ENCODE results near the gene UROC1.

UROC1 gene

DNA sequence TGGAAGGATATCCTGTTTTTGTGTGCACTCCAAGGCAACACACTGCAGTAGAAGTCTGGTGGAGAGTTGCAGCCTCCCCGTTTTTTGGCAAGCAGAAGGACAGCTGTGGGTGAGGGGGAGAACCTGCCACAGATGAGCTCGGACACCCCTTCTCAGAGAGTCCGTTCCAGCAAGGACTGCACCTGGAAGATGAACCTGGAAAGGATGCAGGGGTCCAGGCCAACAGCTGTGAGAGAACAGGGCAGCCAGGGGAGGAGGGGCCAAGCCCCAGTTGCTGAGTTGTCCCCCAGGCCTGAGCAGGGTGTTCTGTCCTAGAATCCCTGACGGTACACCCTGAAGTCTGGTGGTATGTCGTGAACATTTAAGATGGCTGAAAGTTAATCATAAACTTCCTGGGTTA, 72.1 kb downstream of the UROC1 start:
- Histone ChIP-seq H3K9me3 (ENCODE audit: low read depth, low read length) (no peaks in the 10 kb centered on the region), H3K27ac (no peak overlapping the region), H3K4me3 (no peak overlapping the region), H3K36me3 (ENCODE audit: insufficient read depth, low read length) (peaks cover 38% of the 10 kb centered on the region), H3K9ac (ENCODE audit: insufficient read length) (no peak overlapping the region)
- no peak for DNase-seq (ENCODE audit: low read depth, low spot score)
- no peak for TF ChIP-seq EZH2 (IDR thresholded peaks at IDR 0.05)
- no peak for TF ChIP-seq POLR2AphosphoS5 (IDR thresholded peaks at IDR 0.05; ENCODE audit: borderline replicate concordance, low read depth, low read length)
- TF ChIP-seq FOXP2 (optimal IDR thresholded peaks at IDR 0.05; ENCODE audit: control extremely low read depth, extremely low read length, insufficient read depth) = no peak

DNA sequence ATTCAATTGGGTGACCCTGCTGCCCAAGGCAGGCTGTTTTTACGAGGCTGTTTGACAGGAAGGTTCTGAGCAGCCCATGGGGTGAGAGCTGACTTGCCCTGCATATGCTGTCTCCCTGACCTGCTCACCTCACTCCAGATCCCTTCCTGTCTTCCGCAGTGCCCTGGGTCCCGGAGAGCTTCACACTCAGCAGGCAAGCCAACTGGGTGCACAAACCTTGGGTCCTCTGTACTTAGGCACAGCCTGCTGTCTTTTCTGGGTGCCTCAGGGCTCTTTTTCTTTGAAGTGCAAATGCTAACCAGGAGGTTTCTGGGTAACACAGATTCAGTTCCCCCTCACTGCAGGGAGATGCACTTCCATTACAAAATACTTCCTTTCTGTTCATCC, 74.7 kb downstream of the UROC1 start:
- no peaks in the 10 kb centered on the region for H3K9me3 ChIP-seq (ENCODE audit: low read depth, low read length)

GRCh38 chr3:126442094-126442855, 75.3 kb downstream of the UROC1 start:
- peaks cover 45% of the 10 kb centered on the region for H3K36me3 ChIP-seq (ENCODE audit: insufficient read depth, low read length)
- TF ChIP-seq FOXP2 (optimal IDR thresholded peaks at IDR 0.05; ENCODE audit: control extremely low read depth, extremely low read length, insufficient read depth) (no peak), POLR2AphosphoS5 (IDR thresholded peaks at IDR 0.05; ENCODE audit: borderline replicate concordance, low read depth, low read length) (no peak), EZH2 (IDR thresholded peaks at IDR 0.05) (no peak)

More for the DNA sequence above, 74.7 kb downstream of the UROC1 start:
- 0 out of 2 replicates have a peak overlapping the region, but pooled peaks have one; percentile 0 for H3K27ac ChIP-seq
- H3K4me3 ChIP-seq = no peak overlapping the region
- H3K9ac ChIP-seq (ENCODE audit: insufficient read length) = no peak overlapping the region
- H3K36me3 ChIP-seq (ENCODE audit: insufficient read depth, low read length) = peaks cover 41% of the 10 kb centered on the region; the same call in 1 of the 2 replicates
- no peak for DNase-seq (ENCODE audit: low read depth, low spot score)
- TF ChIP-seq EZH2 (IDR thresholded peaks at IDR 0.05) = no peak
- no peak for TF ChIP-seq FOXP2 (optimal IDR thresholded peaks at IDR 0.05; ENCODE audit: control extremely low read depth, extremely low read length, insufficient read depth)
- no peak for TF ChIP-seq POLR2AphosphoS5 (IDR thresholded peaks at IDR 0.05; ENCODE audit: borderline replicate concordance, low read depth, low read length)

DNA sequence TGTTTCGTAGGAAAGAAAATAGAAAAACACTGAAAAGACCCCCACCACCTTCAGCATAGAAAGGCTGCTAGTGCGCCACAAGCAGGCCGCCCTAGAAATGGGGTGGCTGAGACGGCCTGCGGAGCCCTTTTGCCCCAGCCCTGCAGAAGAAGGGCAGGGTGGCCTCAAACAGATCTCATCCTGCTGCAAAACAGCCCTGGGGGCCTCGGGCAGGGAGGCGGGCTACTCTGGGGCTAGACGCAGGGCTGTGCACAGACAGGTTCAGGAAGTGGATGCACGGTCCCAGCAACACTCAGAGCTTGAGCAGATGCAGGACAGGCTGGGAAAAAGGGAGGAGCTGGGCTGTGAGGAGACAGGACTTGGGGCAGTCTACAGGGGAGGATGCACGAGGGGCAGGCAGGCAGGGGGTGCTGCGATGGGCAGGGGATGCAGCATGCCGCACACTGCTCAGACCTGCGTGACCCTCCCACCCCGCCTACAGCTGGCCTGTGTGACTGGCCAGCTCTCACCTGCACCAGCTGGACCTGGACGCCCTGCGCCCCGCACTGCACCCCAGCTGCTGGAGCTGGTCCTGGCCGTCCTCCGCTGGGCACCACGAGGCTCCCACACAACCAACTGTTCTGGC, 76.2 kb downstream of the UROC1 start:
- Histone ChIP-seq H3K36me3 (ENCODE audit: insufficient read depth, low read length) (peaks cover 54% of the 10 kb centered on the region), H3K9me3 (ENCODE audit: low read depth, low read length) (no peaks in the 10 kb centered on the region), H3K4me3 (no peak overlapping the region), H3K9ac (ENCODE audit: insufficient read length) (no peak overlapping the region), H3K27ac (no peak overlapping the region)
- TF ChIP-seq POLR2AphosphoS5 (IDR thresholded peaks at IDR 0.05; ENCODE audit: borderline replicate concordance, low read depth, low read length) = no peak
- no peak for TF ChIP-seq FOXP2 (optimal IDR thresholded peaks at IDR 0.05; ENCODE audit: control extremely low read depth, extremely low read length, insufficient read depth)
- TF ChIP-seq EZH2 (IDR thresholded peaks at IDR 0.05) = no peak
- no peak for DNase-seq (ENCODE audit: low read depth, low spot score)

More at GRCh38 chr3:126442094-126442855, 75.3 kb downstream of the UROC1 start:
- DNase-seq (ENCODE audit: low read depth, low spot score) = no peak
- H3K4me3 ChIP-seq = no peak overlapping the region
- H3K27ac ChIP-seq = no peak overlapping the region
- H3K9me3 ChIP-seq (ENCODE audit: low read depth, low read length) = no peaks in the 10 kb centered on the region
- H3K9ac ChIP-seq (ENCODE audit: insufficient read length) = no peak overlapping the region

- no peak for TF ChIP-seq POLR2AphosphoS5 (IDR thresholded peaks at IDR 0.05; ENCODE audit: borderline replicate concordance, low read depth, low read length)
- no peak for TF ChIP-seq EZH2 (IDR thresholded peaks at IDR 0.05)
- no peak for TF ChIP-seq FOXP2 (optimal IDR thresholded peaks at IDR 0.05; ENCODE audit: control extremely low read depth, extremely low read length, insufficient read depth)
- Histone ChIP-seq H3K4me3 (no peak overlapping the region), H3K9me3 (ENCODE audit: low read depth, low read length) (no peaks in the 10 kb centered on the region), H3K9ac (ENCODE audit: insufficient read length) (no peak overlapping the region), H3K36me3 (ENCODE audit: insufficient read depth, low read length) (peaks cover 58% of the 10 kb centered on the region), H3K27ac (no peak overlapping the region)
- DNase-seq (ENCODE audit: low read depth, low spot score) = no peak
Observed at GRCh38 chr3:126440709-126440995, 76.9 kb downstream of the UROC1 start.

GRCh38 chr3:126439968-126440708, 77.4 kb downstream of the UROC1 start:
- DNase-seq (ENCODE audit: low read depth, low spot score) = no peak
- Histone ChIP-seq H3K36me3 (ENCODE audit: insufficient read depth, low read length) (peaks cover 63% of the 10 kb centered on the region), H3K4me3 (no peak overlapping the region), H3K27ac (no peak overlapping the region), H3K9me3 (ENCODE audit: low read depth, low read length) (no peaks in the 10 kb centered on the region), H3K9ac (ENCODE audit: insufficient read length) (no peak overlapping the region)
- no peak for TF ChIP-seq FOXP2 (optimal IDR thresholded peaks at IDR 0.05; ENCODE audit: control extremely low read depth, extremely low read length, insufficient read depth)
- TF ChIP-seq POLR2AphosphoS5 (IDR thresholded peaks at IDR 0.05; ENCODE audit: borderline replicate concordance, low read depth, low read length) = no peak
- no peak for TF ChIP-seq EZH2 (IDR thresholded peaks at IDR 0.05)

GRCh38 chr3:126439346-126439967, 78.1 kb downstream of the UROC1 start:
- no peak overlapping the region for H3K4me3 ChIP-seq
- TF ChIP-seq POLR2AphosphoS5 (IDR thresholded peaks at IDR 0.05; ENCODE audit: borderline replicate concordance, low read depth, low read length) = no peak
- H3K9me3 ChIP-seq (ENCODE audit: low read depth, low read length) = no peaks in the 10 kb centered on the region
- H3K36me3 ChIP-seq (ENCODE audit: insufficient read depth, low read length) = peaks cover 61% of the 10 kb centered on the region
- H3K27ac ChIP-seq = no peak overlapping the region; the same call in 1 of the 2 replicates
- no peak for DNase-seq (ENCODE audit: low read depth, low spot score)
- no peak overlapping the region for H3K9ac ChIP-seq (ENCODE audit: insufficient read length)

- Histone ChIP-seq H3K9me3 (ENCODE audit: low read depth, low read length) (no peaks in the 10 kb centered on the region), H3K9ac (ENCODE audit: insufficient read length) (no peak overlapping the region), H3K36me3 (ENCODE audit: insufficient read depth, low read length) (peaks cover 61% of the 10 kb centered on the region), H3K4me3 (no peak overlapping the region), H3K27ac (no peak overlapping the region; the same call in 1 of the 2 replicates)
- no peak for DNase-seq (ENCODE audit: low read depth, low spot score)
- TF ChIP-seq POLR2AphosphoS5 (IDR thresholded peaks at IDR 0.05; ENCODE audit: borderline replicate concordance, low read depth, low read length) (no peak), EZH2 (IDR thresholded peaks at IDR 0.05) (no peak), FOXP2 (optimal IDR thresholded peaks at IDR 0.05; ENCODE audit: control extremely low read depth, extremely low read length, insufficient read depth) (no peak)
Observed at GRCh38 chr3:126438746-126439145, 78.8 kb downstream of the UROC1 start.

Data from SK-N-MC (cell line).